Erythroblast (primary cell): Measurements from ENCODE around the gene CD46.

Experiments used
- DNase-seq, 2 experiments: peaks; one replicate each; lab custom pipeline; 2025; lab: John Stamatoyannopoulos, UW
- GATA1 ChIP-seq: IDR thresholded peaks from 2 replicates; pipeline ENCODE4 v1.6.1; 2011; ENCODE audit warnings: low read depth, mild to moderate bottlenecking, control low read depth, low read length, moderate library complexity
- POLR2A ChIP-seq: IDR thresholded peaks from 2 replicates; pipeline ENCODE4 v1.6.1; 2011; ENCODE audit warnings: mild to moderate bottlenecking, low read length

The CD46 gene

DNA sequence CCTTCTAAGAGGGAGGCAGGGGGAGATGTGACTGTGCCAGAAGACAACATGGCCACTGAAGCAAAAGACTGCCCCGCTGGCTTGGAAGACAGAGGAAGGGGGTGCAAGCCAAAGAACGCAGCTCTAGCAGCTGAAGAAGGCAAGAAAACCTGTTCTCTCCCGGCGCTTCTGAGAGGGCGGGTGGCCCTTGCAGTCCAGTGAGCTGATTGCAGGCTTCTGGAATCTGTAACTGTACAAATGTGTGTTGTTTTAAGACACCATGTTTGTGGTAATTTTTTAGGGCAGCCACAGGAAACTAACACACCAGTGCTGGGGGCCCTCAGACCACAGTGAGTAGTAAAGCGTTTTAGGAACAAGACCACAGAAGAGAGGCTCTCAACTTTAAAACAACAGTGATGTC is 47.0 kb downstream of the CD46 start:
- no peak for DNase-seq
- no peak for TF ChIP-seq POLR2A
- TF ChIP-seq GATA1 = no peak

DNA sequence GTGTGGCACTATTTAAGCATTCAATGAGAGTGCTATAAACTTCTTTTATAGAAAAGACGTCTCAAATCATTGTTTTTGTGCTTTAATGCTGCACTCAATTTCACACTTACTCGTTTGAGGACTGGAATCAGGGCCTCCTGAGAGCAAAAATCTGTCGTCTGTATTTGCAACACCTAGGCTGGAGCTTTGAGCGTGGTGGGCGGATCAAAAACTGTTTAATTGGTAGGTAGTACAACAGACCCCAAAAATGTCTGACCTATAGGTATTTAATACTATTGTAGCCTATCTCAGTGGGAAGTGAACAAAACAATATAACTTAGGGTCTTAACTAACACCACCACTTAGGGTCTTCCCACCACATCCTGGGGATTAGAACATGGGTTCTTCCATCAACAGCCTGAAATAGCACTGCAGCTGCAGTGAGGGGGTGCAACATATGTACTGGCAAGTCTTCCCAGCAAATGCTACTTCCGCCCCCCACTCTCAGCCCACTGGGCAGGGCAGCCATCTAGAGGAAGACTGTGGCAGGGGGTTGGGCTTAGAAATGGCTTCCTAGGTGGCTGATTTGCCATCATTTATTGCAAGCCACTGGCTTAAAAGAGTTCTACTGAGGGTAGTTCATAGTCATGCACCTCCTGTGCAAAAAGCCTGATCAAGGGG is 48.3 kb downstream of the CD46 start:
- no peak for DNase-seq
- TF ChIP-seq GATA1 (no peak), POLR2A (no peak)

DNA sequence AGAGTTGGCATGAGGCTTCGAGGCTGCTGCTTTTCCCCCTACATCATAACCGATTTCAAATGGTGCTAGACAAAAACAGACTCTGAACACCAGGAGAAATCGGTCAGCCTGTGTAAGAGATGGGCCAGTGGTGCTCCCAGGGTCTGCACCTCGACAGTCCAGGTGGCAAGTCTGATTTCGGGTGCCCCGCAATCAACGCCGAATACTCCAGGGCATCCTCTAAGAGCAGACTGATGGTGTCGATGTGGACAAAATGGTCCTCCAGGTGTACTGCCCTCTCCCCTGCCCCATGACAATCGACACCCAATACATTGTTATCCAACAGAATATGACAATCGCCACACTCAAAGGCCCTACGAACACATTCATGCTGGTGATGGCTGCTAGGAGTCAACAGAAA is 50.0 kb downstream of the CD46 start:
- TF ChIP-seq POLR2A (no peak), GATA1 (no peak)

DNA sequence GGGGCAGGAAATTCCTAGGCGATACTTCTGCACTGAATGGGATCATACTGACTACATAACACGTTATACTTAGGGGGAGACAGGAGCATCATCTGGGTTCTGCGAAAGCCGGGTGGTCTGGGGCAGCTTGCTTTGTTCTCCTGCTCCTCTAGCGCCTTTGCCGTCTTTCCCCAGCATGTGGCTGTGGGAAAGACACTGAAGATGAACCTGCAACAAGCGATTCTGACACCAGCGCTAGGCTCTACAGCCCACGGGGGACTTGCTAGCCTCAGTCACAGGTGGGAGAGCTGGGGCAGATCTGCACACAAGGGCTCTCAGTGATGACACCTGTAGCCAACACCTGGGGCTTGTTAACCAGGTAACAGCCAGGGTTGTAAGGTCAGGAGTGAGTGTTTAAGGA is 51.8 kb downstream of the CD46 start:
- TF ChIP-seq POLR2A (no peak), GATA1 (no peak)
- no peak for DNase-seq

More for the DNA sequence above, 50.0 kb downstream of the CD46 start:
- DNase-seq = no peak

DNA sequence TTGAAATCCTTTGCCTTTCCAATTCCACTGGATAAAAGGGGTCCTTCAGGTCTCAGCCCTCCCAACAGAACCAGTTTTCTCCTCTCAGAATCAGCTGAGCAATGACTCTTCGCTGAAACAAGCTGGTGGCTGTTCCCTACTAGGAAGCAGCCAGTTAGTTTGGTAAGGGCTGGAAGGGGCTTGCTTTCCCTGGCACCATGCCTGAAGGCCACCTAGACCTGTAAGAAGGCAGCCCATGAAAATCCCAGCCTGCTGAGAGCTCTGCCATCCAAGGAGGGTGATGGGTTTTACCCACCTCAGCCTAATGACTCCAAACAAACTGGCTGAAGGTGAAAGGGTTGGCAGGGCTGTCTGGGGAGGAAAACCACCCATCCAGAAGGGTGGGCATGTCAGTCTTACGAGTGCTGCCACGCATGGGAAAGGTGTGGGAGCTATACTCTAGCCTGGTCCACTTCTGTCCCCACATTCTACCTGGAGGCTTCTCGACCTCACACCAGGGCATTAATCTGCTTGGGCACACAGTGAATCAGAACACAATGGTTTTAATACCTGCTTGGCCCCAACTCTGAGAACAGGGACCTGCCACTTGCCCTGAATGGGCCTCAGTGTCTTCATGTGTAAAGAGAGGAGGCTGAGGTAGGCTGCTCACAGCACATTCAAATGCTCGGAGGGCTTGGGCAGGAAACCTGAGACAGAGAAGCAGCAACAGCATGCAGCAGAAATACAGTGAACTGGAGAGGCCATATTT is 53.0 kb downstream of the CD46 start:
- no peak for DNase-seq
- TF ChIP-seq GATA1 (no peak), POLR2A (no peak)

DNA sequence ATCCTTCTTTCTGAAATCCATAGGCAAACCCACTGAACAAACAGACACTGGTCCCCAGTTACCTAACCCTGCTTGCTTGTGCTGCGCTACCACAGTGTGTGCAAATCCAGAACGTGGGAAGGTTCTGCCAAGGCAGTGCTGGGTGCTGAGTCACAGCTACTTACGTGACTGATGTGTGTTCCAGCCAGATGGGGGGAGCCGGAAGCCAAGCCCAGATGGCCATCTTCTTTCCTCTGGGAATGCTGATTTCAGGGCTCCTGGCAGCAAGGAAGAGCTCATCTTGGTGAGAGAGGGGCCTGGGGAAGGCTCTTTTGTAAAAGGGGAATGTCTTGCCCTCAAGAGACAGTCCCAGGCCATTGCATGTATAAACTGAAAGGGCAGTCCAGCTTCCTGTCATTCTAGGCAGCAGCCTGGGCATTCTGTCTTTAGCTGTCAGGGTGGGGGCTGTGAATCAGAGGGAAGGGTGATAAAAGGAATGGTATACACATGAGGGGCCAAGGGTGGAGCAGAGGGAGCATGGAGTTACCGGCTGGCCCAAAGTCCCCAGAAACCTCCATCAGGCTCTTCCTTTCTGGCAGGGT is 54.1 kb downstream of the CD46 start:
- DNase-seq = peak; percentile 14 to 44
- TF ChIP-seq POLR2A (no peak), GATA1 (no peak)

DNA sequence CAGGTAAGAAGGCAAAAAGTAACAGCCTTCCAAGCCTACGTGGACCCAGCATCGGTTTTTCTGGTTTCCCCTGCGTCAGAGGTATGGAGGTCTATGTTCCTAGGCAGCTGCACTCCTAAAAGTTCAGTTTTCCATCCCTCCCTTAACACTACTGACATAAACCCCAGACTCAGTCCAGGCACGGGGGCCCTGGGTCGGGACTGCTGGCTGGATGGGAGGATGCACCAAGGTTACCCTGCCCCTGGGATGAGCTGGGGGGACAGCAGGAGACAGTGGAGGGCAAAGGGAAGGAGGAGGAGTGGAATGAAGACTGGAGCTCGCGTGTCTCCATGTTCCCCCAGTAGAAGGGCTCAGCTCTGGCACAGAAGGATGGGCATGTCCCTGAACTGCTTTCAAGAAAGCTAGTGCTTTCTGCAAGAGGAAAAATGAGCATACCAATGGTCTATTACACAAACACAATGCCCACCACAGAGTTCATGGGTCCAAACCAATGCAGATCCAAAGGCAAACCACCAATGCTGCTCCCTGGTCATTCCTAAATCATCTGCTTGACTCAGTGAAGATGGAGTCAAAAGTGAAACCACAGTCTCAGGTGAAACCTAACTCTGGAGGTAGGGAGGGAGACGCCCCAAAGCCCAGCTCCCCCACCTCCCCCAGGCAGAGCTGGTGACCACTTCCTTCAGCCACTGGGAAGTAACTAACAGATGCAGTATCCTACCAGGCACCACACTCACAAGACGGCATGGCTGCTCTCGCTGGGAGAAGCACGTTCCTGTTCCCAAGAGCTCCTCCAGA is 54.9 kb downstream of the CD46 start:
- TF ChIP-seq POLR2A (no peak), GATA1 (no peak)
- DNase-seq = no peak

DNA sequence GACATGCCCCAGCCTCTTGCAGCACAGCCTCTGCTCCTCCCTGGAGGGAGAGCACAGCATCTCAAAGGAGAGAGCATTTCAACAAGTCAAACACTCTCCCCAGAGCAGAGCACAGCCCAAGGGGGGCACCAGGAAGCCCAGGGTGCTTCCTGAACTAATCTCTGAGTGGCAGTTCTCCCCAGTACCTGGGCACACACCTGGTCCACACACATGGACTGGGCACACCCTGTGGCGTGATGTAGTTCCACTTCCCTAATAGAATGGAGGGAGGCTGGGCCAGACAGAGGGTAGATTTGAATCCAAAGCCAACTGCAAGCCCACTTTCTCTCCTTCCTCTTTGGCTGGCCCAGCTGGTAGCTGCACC is 55.5 kb downstream of the CD46 start:
- no peak for DNase-seq
- TF ChIP-seq GATA1 (no peak), POLR2A (no peak)

DNA sequence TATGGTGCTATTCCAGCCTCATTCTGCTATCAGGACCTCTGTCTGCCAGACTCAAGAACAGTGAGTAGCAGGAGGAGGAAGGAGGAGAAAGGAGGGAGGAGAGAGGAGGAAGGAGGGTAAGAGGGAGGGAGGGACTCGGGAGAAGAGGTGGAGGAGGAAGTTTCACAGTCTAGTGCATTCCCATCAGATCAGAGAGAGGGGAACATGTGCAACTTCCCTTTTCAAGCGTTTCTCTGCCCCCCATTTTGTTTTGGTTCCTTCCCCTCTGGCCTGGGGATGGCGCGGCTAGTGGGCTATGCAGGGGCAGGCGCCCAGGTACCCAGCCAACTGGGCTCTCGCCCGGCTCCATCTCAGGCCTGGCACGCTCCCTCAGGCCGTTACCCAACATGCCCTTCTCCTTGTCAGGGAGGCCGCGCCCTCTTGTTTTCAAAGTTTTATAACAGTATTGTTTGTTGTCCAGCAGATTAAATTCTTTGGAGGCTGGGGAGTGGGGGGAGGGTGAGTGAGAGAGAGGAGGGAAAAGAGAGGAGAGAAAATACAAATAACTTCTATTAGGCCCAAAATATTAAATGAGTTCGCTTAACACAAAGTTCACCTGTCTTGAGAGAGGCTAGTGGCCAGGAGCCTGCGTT is 56.0 kb downstream of the CD46 start:
- TF ChIP-seq GATA1 (no peak), POLR2A (no peak)
- DNase-seq = no peak

DNA sequence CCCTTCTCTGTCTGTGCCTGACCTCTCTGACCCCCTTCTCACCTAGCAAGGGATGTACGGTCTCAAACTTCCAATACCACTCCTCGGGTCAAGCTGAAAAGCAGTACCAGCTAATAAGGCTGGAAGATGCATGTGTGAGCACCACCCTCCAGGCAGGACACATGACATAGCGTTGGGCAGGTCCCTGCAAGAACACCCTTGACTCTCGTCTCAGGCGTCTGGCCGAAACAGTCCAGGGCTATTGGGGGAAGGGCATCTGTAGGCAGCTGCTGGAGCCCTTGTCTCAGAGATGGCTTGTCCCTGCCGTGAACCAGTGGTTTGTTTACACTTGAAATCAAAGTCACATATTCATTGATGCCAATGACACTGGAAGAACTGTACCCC is 56.5 kb downstream of the CD46 start:
- no peak for DNase-seq
- no peak for TF ChIP-seq GATA1
- TF ChIP-seq POLR2A = no peak

DNA sequence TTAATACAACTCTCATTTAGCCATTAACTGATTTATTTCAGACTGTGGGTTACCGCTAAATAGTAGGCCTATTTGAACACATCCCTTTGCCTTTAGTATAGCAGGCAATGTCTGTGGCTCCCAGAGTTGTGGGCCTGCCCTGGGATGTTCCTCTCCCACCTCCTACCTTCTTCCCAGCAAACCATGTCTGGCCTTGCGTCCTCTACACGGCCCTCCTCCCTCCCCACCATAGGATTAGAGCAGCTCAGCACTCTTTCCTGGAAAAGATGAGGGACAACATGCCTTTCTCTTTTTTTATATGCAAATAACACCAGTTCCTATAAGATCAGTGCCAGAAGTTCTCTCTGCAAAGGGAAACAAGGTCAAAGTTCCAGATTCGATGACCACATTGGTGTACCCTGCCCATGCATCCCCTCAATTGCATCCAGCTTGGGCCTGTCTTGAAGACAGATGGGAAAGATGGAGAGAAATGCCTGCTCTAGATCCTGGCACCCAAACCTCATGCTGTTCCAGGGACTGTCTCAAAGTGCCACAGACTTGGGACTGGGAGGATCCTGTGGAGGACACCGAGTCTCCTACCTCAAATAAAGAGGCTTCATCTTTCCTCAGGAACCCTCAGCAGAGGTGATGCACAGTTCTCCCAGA is 57.2 kb downstream of the CD46 start:
- TF ChIP-seq POLR2A = no peak
- TF ChIP-seq GATA1 = no peak
- no peak for DNase-seq

DNA sequence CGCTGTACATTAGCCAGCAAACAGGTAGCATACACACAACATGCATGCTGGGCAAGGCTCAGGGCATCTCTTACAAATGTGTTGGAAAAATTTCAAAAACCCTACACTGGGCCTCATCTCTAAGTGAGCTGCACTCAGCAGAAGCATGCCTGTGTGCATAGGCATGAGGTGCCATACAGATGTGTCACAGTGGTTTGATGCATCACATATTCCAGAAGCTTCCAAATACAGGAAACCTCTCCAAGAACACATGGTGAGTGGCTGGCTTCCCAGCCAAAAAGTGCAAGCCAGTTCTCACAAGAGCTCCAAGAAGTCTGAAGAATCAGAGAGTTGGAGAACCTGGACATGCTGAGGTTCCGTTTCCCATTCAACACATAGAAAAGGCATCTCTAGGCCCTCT is 58.3 kb downstream of the CD46 start:
- no peak for TF ChIP-seq POLR2A
- DNase-seq = no peak

DNA sequence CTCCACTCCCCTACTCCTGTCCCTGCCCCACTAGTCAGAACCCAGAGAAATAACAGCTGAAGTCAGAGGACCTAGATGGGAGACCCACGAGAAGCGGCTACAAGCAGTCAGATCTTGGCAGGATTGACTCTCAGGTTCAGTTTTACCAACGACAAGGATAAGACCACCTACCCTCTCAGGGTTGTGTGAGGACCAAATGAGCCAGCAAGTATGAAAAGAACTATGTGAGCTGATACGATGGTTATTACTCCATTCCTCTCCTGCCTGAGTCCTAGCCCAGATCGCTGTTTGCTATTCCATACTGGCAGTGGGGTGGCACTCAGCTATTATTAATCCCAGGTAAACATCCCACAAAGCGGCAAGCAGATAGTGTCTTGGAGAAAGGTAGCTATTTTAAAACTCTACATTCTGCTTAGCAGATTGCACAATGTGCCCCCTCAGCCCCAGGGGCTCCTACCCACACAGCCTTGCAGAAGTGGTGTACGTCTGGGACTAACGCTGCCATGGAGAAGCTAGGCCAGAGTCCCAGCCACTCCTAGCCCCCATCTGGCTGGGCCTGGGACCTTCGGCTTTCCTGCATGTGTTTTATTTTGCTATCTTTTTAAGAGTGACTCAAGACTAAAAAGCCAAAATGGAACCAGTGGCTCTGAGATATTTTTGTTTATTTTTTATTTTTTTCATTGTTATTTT is 58.9 kb downstream of the CD46 start:
- no peak for DNase-seq
- TF ChIP-seq POLR2A (no peak), GATA1 (no peak)
